Gastroesophageal sphincter (tissue), 3 donors: ENCODE measurements around the gene SLC28A1.

Experiments
- CTCF ChIP-seq, 4 experiments: fragments of 200-600 bp in 2 of 4; fragments of 450-650 bp in 2 of 4; sonication (generic) in 1 of 4; IDR thresholded peaks; one replicate each; pipeline ENCODE4 v1.5.1; 2017 to 2019; ENCODE audit warnings: antibody characterized with exemption in 4 of 4, mild to moderate bottlenecking in 2 of 4, moderate library complexity in 2 of 4
- EP300 ChIP-seq: sonication (generic); formaldehyde crosslinking; IDR thresholded peaks from one replicate; pipeline ENCODE4 v1.6.1; 2017; ENCODE audit warnings: antibody characterized with exemption, mild to moderate bottlenecking
- POLR2AphosphoS5 ChIP-seq: sonication (generic); formaldehyde crosslinking; IDR thresholded peaks from one replicate; pipeline ENCODE4 v1.6.1; 2017; ENCODE audit warnings: antibody characterized with exemption

- TF ChIP-seq POLR2AphosphoS5 (no peak), EP300 (no peak), CTCF (IDR thresholded peaks at IDR 0.05) (no peak)
Measured at GRCh38 chr15:84847382-84847781, 37.1 kb upstream of the SLC28A1 start.
